ENCODE results near the gene HELZ2. TPM values are rescaled to one million over a fixed set of nuclear protein-coding genes. Genes with fewer than 3 reads are reported as not detected.

HELZ2 gene
- total RNA-seq, 2 donors from 2014 or later: 8.8 to 31.2 TPM

DNA sequence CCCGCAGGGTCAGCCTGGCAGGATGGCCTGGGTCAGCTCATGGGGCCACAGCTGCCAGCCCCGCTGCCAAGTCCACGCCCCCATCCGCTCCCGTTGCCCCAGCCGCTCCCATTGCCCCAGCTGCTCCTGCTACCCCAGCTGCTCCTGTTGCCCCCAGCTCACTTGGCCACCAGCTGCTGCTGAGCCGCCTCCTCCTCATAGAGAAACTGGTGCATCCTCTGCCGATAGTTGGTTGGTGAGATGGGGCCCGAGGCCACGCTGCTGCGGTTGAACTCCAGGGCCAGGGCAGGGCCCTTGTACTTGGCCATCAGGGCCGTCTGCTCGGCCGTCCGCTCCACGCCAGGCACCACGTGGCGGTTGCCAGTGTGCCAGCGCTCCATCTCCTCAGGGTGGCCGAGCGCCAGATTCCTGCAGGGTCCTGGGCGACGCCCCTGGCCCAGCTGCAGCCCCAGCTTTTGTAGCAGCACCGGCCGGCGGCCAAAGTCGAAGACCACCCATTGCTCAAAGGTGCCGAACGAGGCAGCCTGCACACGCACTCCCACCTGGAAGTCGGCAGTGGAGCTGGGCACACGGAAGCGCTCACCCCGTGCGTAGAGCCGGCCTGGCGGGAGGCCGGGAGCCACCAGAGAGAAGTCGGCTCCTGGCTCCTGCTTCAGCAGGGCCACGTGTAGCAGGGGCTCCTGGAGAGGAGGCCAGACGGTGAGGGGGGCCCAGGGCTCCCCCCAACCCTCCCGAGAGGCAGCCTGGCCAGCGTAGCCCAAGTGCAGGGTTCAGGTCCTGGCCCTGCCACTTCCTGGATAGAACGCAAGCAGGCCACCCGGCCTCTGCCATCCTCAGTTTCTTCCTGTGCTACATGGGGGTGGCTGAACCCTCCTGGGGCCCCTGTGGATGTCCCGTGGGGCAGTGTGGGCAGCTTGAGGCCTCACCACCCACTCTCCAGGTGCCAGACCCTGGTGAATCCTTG lies 4.8 kb downstream of the HELZ2 start:
- Mint-ChIP-seq H3K27ac (no peak overlapping the region), H3K4me3 (peak overlapping the region in 1 of 2 donors; percentile 9), H3K27me3 (ENCODE audit: low read depth) (no peaks in the 10 kb centered on the region), H3K36me3 (ENCODE audit: insufficient read depth in 2 of 2) (no peaks in the 10 kb centered on the region), H3K4me1 (ENCODE audit: low read depth) (peaks cover 13% of the 10 kb centered on the region), H3K9me3 (no peaks in the 10 kb centered on the region)
- no peak for ATAC-seq (replicated peaks in 1 of 2)
- DNase-seq: no peak

DNA sequence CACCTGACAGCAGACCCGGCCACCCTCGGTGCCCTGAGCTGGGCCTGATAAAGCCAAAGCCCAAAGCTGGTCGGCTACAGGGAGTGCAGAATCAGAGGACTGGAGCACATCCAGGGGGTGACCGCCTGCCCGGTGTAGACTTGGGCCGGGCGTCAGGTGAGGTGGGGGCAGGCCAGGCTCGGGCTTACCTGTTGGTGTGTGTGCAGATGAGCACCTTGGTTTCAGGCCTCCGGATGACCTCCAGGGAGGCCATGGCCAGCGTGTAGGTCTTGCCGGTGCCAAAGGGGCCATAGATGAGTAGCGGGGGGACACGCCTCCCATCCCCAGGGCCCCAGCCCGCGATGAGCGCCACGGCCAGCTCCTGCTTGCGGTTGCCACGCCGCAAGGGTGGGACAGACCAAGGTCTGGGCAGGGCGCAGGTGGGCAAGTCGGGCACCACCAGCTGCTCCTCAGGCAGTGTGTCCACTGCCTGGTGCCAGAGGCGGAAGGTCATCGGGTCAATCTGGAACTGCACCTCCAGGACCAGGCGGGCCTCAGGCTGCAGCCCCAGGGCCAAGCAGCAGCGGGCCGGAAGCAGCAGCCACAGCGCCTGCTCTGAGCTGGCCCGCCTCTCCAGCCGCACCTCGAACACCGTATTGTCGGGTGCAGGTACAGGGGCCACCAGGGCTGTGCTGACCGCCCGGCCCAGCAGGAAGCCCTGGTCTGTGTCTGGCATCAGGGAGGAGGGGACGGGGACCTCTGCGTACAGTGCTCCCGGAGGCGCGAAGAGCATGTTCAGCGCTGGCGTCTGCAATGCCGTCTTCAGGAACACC lies 5.7 kb downstream of the HELZ2 start:
- no peaks in the 10 kb centered on the region for H3K9me3 Mint-ChIP-seq
- no peaks in the 10 kb centered on the region for H3K27me3 Mint-ChIP-seq (ENCODE audit: low read depth)
- ATAC-seq (replicated peaks in 1 of 2) (peak; percentile 3 to 23), DNase-seq (no peak)
- no peaks in the 10 kb centered on the region for H3K36me3 Mint-ChIP-seq (ENCODE audit: insufficient read depth in 2 of 2)
- H3K4me3 Mint-ChIP-seq: peak overlapping the region; percentile 74 to 83
- H3K4me1 Mint-ChIP-seq (ENCODE audit: low read depth): peaks cover 13% of the 10 kb centered on the region
- H3K27ac Mint-ChIP-seq: peak overlapping the region; percentile 65

DNA sequence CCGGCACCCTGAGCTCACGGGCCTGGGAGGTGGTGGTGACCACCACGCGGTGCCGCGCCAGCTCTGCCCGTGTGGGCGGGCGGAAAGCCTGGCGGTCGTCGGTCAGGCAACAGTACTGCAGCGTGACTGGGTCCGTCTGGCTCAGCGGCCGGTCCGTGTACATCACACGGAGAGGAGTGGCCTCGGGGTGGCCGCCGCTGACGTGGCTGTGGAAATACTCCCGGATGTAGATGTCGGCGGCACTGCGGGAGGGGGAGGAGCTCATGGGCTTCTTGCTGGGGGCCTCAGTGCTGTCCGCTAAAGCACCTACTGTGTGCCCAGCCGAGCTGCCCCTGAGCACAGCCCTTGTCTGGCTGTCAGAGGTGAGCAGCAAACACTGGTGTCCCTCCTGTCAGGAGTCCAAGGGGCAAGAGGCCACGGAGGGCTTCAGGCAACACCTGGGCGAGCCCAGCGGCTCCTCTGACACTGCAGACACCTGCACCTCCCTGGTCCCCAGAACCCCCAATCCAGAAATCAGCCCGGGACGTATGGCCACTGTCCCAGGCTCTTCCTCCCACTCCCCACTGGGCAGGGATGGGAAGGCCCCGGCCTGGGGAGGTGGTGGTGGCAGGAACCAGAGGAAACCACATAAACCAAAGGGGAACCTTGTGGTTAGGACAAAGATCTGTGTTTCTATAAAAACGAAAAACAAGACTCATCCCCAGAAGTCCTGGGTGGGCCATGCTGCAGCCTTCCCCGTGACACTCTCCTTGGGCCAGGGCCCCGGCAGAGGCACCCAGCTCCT lies 6.5 kb downstream of the HELZ2 start:
- Mint-ChIP-seq H3K4me3 (peak overlapping the region; percentile 74 to 83), H3K27me3 (ENCODE audit: low read depth) (no peaks in the 10 kb centered on the region), H3K27ac (peak overlapping the region; percentile 70), H3K4me1 (ENCODE audit: low read depth) (peaks cover 13% of the 10 kb centered on the region), H3K9me3 (no peaks in the 10 kb centered on the region), H3K36me3 (ENCODE audit: insufficient read depth in 2 of 2) (no peaks in the 10 kb centered on the region)
- DNase-seq (peak; percentile 70 to 76), ATAC-seq (replicated peaks in 1 of 2) (peak; percentile 85 to 88)

DNA sequence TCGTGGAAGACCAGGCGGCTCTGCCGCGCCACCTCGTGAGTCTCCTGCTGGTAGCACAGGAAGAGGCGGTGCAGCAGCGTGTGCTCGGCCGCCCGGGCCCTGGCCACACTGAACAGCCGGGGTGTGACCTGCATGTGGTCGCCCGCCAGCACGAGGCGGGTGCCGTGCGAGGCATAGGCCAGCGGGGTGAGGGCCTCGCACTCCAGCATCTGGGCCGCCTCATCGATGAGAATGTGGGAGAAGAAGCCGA lies 7.0 kb downstream of the HELZ2 start:
- Mint-ChIP-seq H3K27ac (no peak overlapping the region), H3K4me1 (ENCODE audit: low read depth) (peaks cover 13% of the 10 kb centered on the region), H3K36me3 (ENCODE audit: insufficient read depth in 2 of 2) (no peaks in the 10 kb centered on the region), H3K4me3 (peak overlapping the region; percentile 42 to 83), H3K9me3 (no peaks in the 10 kb centered on the region), H3K27me3 (ENCODE audit: low read depth) (no peaks in the 10 kb centered on the region)
- no peak for DNase-seq
- ATAC-seq (replicated peaks in 1 of 2): peak in 1 of 2 donors; percentile 1

DNA sequence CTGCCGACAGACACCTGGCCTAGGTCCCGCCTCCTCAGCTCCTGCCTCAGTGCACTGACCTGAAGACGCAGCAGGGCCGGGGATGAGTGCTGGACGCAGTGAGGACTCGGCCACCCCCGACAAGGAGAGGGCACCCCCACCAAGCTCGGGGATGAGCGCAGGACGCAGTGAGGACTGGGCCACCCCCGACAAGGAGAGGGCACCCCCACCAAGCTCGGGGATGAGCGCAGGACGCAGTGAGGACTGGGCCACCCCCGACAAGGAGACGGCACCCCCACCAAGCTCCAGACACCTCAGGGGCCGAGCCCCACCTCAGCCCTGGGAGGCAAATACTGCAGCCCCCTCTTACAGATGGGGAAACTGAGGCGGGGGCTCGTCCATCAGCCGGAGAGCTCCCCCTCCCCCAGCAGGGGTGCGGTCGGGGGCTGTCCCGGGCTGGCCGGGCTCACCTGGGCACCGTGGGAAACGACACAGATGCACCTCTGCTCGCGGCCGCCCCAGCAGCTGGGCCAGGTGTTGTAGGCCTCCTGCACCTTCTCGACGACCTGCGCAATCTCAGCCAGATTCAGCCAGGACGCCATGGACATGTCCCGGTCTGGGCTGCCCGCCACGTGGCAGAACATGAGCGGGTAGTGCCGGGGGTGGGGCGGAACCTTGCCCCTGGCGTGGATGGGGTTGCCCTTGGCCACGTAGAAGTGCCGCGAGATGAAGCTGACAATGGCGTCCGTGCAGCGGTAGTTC lies 7.5 kb downstream of the HELZ2 start:
- ATAC-seq (replicated peaks in 1 of 2) (no peak), DNase-seq (no peak)
- H3K27ac Mint-ChIP-seq: no peak overlapping the region
- no peaks in the 10 kb centered on the region for H3K27me3 Mint-ChIP-seq (ENCODE audit: low read depth)
- H3K4me3 Mint-ChIP-seq: peak overlapping the region; percentile 42 to 83
- no peaks in the 10 kb centered on the region for H3K36me3 Mint-ChIP-seq (ENCODE audit: insufficient read depth in 2 of 2)
- H3K4me1 Mint-ChIP-seq (ENCODE audit: low read depth): peaks cover 13% of the 10 kb centered on the region
- no peaks in the 10 kb centered on the region for H3K9me3 Mint-ChIP-seq

DNA sequence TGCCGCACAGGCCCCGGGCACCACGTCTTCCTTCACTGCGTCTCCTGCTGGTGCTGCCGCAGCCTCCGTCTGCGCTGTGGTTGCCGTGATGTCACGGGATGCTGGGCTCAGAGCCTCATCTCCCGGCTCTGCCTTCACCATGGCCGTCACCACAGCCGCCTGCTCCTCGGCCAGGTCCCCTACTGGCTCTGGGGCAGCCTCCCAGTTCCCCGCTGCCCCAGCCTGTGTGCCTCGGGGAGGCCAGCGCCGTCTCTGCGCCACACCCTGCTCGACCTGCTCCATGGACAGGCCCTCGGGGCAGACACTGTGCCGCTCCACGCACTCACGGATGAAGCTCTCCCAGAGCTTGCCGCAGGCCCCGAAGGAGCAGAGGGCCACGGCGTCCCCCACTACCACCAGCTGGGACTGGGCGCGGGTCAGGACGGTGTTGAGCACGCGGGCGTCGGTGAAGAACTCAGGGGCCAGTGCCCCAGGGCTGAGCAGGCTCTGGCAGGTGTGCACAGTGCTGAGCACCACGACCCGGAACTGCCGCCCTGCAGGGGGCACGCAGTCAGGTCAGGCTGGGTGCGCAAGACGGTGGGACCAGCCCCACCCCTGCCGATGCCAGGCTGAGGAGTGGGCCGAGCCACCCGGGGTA lies 8.2 kb downstream of the HELZ2 start:
- no peak overlapping the region for H3K4me3 Mint-ChIP-seq
- no peaks in the 10 kb centered on the region for H3K27me3 Mint-ChIP-seq (ENCODE audit: low read depth)
- peaks cover 13% of the 10 kb centered on the region for H3K4me1 Mint-ChIP-seq (ENCODE audit: low read depth)
- no peak for ATAC-seq (replicated peaks in 1 of 2)
- H3K36me3 Mint-ChIP-seq (ENCODE audit: insufficient read depth in 2 of 2): no peaks in the 10 kb centered on the region
- H3K27ac Mint-ChIP-seq: no peak overlapping the region
- no peak for DNase-seq
- no peaks in the 10 kb centered on the region for H3K9me3 Mint-ChIP-seq

DNA sequence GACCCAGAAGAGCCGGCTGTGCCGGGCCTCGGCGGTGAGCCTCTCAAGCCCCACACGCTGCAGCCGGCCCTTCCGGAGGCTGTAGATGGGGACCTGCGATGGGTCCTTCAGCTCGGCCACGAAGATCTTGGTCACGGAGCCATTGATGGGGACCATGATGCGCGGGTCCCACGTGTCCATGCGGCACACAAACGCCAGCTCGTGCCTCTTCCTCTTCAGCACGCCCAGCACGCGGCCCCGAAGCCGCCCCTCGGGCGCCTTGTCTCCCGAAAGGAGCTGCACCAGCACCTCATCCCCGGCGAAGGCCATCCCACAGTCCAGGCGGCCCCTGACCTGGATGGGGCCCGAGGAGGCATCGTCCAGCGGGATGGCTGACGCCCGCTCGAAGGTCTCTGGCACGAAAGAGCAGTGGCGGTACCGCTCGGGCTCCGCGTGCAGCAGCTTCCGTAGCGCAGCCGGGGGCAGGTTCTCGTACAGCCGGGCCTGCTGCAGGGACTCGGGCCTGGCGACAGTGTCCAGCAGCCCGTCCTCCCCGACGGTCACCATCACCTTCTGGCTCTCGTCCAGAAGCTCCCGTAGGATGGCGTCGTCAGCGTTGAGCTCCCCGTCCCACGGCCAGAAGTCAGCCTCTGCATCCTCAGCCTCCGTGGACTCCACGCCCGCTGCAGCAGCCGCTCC lies 8.9 kb downstream of the HELZ2 start:
- Mint-ChIP-seq H3K9me3 (no peaks in the 10 kb centered on the region), H3K36me3 (ENCODE audit: insufficient read depth in 2 of 2) (no peaks in the 10 kb centered on the region), H3K27ac (no peak overlapping the region), H3K4me3 (no peak overlapping the region), H3K4me1 (ENCODE audit: low read depth) (peaks cover 13% of the 10 kb centered on the region), H3K27me3 (ENCODE audit: low read depth) (no peaks in the 10 kb centered on the region)
- DNase-seq (no peak), ATAC-seq (replicated peaks in 1 of 2) (no peak)

DNA sequence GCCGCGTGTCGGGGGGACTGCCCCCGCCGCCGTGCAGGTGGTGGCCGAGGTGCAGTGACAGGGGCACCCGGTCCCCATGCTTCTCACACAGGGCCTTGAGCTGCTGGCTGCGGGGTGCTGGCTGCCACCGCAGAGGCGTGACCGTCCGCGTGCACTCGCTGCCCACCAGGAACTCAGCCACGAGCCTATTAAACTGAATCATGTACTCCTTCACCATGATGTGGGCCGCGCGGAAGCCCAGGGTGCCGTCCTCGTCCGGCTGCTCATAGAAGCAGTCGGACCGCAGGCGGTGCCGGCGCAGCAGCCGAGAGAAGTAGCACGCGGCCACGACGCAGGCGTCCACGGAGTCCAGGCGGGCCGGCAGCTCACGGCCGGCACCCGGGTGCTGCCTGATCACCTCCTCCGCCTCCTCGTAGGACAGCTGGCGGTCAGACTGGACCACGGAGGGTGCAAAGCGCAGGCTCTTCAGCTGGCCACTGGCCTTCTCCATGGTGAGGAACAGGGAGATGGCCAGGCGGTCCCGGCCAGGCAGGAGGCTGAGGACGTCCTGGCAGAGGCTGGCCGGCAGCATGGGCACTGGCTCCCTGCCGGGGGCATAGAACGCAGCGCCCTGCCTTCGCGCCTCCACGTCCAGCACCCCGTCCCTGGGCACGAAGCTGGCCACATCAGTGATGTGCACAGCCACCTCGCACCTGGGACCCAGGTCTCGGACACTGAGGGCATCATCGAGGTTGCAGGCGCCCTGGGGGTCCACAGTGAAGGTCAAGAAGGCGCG lies 9.8 kb downstream of the HELZ2 start:
- DNase-seq (no peak), ATAC-seq (replicated peaks in 1 of 2) (no peak)
- Mint-ChIP-seq H3K4me1 (ENCODE audit: low read depth) (peaks cover 13% of the 10 kb centered on the region), H3K27me3 (ENCODE audit: low read depth) (no peaks in the 10 kb centered on the region), H3K36me3 (ENCODE audit: insufficient read depth in 2 of 2) (no peaks in the 10 kb centered on the region), H3K4me3 (no peak overlapping the region), H3K27ac (no peak overlapping the region), H3K9me3 (no peaks in the 10 kb centered on the region)

DNA sequence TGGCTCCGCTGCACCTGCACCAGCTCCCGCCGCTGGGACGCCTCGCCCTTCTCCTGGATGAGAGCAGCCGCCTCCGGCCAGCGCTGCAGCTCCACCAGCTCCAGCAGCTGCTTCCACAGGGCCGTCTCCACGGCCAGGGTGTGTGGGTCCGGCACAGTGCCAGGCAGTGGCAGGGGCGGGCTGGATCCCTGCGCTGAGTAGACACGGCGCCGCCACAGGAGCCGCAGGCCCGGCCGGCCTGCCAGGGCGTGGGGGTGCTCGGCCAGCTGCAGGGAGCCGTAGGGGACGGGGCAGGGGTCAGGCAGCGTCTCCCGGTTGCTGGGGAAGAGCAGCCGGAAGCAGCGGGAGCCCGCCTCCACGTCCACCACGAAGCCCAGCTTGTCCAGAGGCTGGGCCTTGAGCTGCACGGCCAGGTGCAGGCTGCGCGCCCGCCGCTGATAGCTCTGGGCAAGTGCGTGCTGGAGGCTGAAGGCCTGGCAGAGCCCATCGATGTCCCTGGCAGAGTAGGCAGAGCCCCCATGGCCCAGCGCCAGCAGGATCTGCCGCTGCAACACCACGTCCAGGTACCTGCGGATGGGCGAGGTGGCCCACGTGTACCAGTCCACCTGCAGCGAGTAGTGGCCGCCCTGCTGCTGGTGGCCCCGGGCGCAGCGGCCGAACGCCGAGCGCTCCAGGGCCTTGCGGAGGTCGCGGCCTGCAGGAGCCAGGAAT lies 10.7 kb downstream of the HELZ2 start:
- ATAC-seq (replicated peaks in 1 of 2): no peak
- H3K9me3 Mint-ChIP-seq: no peaks in the 10 kb centered on the region

DNA sequence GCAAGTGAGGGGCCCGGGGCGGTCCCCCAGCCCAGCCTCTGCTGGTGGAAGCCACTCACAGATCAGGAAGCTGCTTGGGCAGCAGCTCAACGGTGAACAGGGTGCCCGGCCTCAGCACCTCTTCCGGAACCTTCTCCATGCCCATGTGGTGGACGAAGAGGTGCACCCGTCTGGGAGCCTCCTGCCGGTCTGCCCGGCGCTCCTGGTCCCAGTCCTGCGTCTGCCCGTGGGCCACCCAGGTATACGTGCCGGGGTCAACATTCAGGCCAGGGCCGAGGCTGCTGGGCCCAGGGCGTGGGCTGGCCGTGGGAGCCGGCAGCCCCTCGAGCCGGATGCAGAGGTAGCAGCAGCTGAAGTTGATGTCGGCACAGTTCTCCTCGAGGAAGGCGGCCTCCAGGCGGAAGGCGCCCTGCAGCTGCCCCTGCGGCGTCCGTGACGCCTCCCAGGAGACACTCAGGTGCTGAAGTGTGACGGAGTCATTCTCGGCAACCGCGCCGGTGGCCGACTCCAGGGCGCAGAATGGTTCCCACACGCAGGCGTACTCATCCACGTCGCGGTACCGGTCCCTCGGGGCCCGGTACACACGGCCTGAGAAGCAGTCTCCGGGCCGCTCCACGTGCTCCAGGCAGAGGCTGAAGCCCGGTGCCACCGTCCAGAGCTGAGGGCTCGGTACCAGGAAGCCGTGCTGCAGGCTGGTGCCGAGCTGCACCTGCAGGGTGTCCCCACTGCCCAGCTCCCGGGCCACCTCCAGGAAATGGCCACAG lies 11.4 kb downstream of the HELZ2 start:
- no peaks in the 10 kb centered on the region for H3K27me3 Mint-ChIP-seq (ENCODE audit: low read depth)

More for the DNA sequence above, 10.7 kb downstream of the HELZ2 start:
- Mint-ChIP-seq H3K27ac (no peak overlapping the region), H3K36me3 (ENCODE audit: insufficient read depth in 2 of 2) (no peaks in the 10 kb centered on the region), H3K27me3 (ENCODE audit: low read depth) (no peaks in the 10 kb centered on the region), H3K4me3 (no peak overlapping the region), H3K4me1 (ENCODE audit: low read depth) (peaks cover 12% of the 10 kb centered on the region)
- no peak for DNase-seq

More for the DNA sequence above, 11.4 kb downstream of the HELZ2 start:
- no peak for DNase-seq
- Mint-ChIP-seq H3K36me3 (ENCODE audit: insufficient read depth in 2 of 2) (no peaks in the 10 kb centered on the region), H3K4me3 (no peak overlapping the region), H3K9me3 (no peaks in the 10 kb centered on the region), H3K4me1 (ENCODE audit: low read depth) (peaks cover 5% of the 10 kb centered on the region), H3K27ac (no peak overlapping the region)
- ATAC-seq (replicated peaks in 1 of 2): no peak
